Sigmoid colon (tissue), 7 donors: Measurements from ENCODE around the gene LCMT1. TPM values are rescaled to one million over a fixed set of nuclear protein-coding genes. Genes with fewer than 3 reads are reported as not detected.
"Not testable (repeated sequence)": the region's sequence is repeated elsewhere in the genome, so short reads cannot be mapped to it uniquely, and the experiment has no call there.

ENCODE experiments used
- DNase-seq: peaks from one replicate; pipeline ENCODE4 v3.0.0-alpha.2; 2019
- H3K27ac ChIP-seq, 4 donors: fragments of 200-600 bp; sonication (generic); one replicate each; pipeline ENCODE4 v1.5.1; 2016 to 2019; ENCODE audit warnings: mild to moderate bottlenecking in 1 of 4
- H3K27me3 ChIP-seq, 3 donors: fragments of 200-600 bp; sonication (generic); one replicate each; pipeline ENCODE4 v1.5.1; 2019; ENCODE audit warnings: mild to moderate bottlenecking in 1 of 3
- H3K36me3 ChIP-seq, 4 donors: fragments of 200-600 bp; sonication (generic); one replicate each; pipeline ENCODE4 v1.5.1; 2016 to 2019
- H3K4me1 ChIP-seq, 4 donors: fragments of 200-600 bp; sonication (generic); one replicate each; pipeline ENCODE4 v1.5.1; 2017 to 2019
- H3K4me3 ChIP-seq, 4 donors: fragments of 200-600 bp; sonication (generic); one replicate each; pipeline ENCODE4 v1.5.1; 2017 to 2019; ENCODE audit warnings: mild to moderate bottlenecking in 2 of 4, moderate library complexity in 1 of 4
- H3K9me3 ChIP-seq, 4 donors: fragments of 200-600 bp in 3 of 4; sonication (generic) in 3 of 4; one replicate each; pipeline versions ENCODE4 v1.5.1 to v1.6.1; 2013 to 2019
- EP300 ChIP-seq, 4 donors: sonication (generic); formaldehyde crosslinking; IDR thresholded peaks; one replicate each; pipeline ENCODE4 v1.6.1; 2017; ENCODE audit warnings: antibody characterized with exemption in 4 of 4
- POLR2A ChIP-seq, 2 donors: fragments of 450-650 bp; IDR thresholded peaks; one replicate each; pipeline ENCODE4 v1.6.1; 2016; ENCODE audit warnings: antibody characterized with exemption in 2 of 2, mild to moderate bottlenecking in 2 of 2, moderate library complexity in 2 of 2
- POLR2AphosphoS5 ChIP-seq, 4 donors: sonication (generic); formaldehyde crosslinking; IDR thresholded peaks; one replicate each; pipeline ENCODE4 v1.6.1; 2017; ENCODE audit warnings: antibody characterized with exemption in 4 of 4
- WGBS, 2 donors: extraction: QIAGEN DNeasy Blood & Tissue Kit; methylation state at CpG; one replicate each; pipeline ENCODE4 v1.1.7; 2013; 5-methylcytosine and 5-hydroxymethylcytosine counted together
- intact Hi-C: fragments of 100-400 bp; cut with DNase I; formaldehyde crosslinking; loops from one replicate; pipeline ENCODE4 v1.15.1; 2023
- polyA plus RNA-seq, 3 donors: library from polyadenylated mRNA; stranded (reverse); fragments of 200-250 nt; gene quantifications; one replicate each; pipeline ENCODE4 v1.2.3, GENCODE V29; 2013
- total RNA-seq, 4 donors: library from RNA; depleted of rRNA; stranded (reverse); fragments of >200 nt; gene quantifications; one replicate each; pipeline ENCODE4 v1.1.0, GENCODE V29; 2016
- TF ChIP-seq, protein P1 (sequence below), 4 experiments: fragments of 450-650 bp in 3 of 4; fragments of 200-600 bp in 1 of 4; IDR thresholded peaks; one replicate each; pipeline ENCODE4 v1.5.1; 2016 to 2019; ENCODE audit warnings: antibody characterized with exemption in 4 of 4, mild to moderate bottlenecking in 3 of 4, moderate library complexity in 2 of 4
- donor health status: healthy with polysubstance abuse.
- donor health status: Bipolar disorder and iron deficiency.
- donor health status: healthy.

The LCMT1 gene
- total and polyA plus RNA-seq, 7 donors: 27.0 to 61.5 (median 43.5) TPM

GRCh38 chr16:25121824-25122600 is 10.5 kb downstream of the LCMT1 start:
- no peaks in the 10 kb centered on the region for H3K9me3 ChIP-seq
- DNase-seq: no peak
- H3K4me3 ChIP-seq: no peak overlapping the region
- H3K36me3 ChIP-seq: peaks cover 0 to 10% (median 1%) of the 10 kb centered on the region in 4 donors
- H3K27ac ChIP-seq: no peak overlapping the region
- WGBS, 2 donors: 83 to 93% methylated on average over 6 of the region's 6 CpGs
- H3K27me3 ChIP-seq: no peaks in the 10 kb centered on the region
- TF ChIP-seq POLR2AphosphoS5 (IDR thresholded peaks at IDR 0.05): no peak
- no peak for TF ChIP-seq POLR2A (IDR thresholded peaks at IDR 0.05)
- TF ChIP-seq, protein P1, sequence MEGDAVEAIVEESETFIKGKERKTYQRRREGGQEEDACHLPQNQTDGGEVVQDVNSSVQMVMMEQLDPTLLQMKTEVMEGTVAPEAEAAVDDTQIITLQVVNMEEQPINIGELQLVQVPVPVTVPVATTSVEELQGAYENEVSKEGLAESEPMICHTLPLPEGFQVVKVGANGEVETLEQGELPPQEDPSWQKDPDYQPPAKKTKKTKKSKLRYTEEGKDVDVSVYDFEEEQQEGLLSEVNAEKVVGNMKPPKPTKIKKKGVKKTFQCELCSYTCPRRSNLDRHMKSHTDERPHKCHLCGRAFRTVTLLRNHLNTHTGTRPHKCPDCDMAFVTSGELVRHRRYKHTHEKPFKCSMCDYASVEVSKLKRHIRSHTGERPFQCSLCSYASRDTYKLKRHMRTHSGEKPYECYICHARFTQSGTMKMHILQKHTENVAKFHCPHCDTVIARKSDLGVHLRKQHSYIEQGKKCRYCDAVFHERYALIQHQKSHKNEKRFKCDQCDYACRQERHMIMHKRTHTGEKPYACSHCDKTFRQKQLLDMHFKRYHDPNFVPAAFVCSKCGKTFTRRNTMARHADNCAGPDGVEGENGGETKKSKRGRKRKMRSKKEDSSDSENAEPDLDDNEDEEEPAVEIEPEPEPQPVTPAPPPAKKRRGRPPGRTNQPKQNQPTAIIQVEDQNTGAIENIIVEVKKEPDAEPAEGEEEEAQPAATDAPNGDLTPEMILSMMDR (IDR thresholded peaks at IDR 0.05): no peak
- TF ChIP-seq EP300 (IDR thresholded peaks at IDR 0.05): no peak
- peaks cover 0 to 9% (median 1%) of the 10 kb centered on the region in 4 donors for H3K4me1 ChIP-seq
- intact Hi-C loops: no loop called here

GRCh38 chr16:25124503-25124902 is 13.0 kb downstream of the LCMT1 start:
- peaks cover 0 to 11% (median 7%) of the 10 kb centered on the region in 4 donors for H3K4me1 ChIP-seq
- DNase-seq: no peak
- H3K36me3 ChIP-seq: peaks cover 0 to 21% (median 0%) of the 10 kb centered on the region in 4 donors
- no peaks in the 10 kb centered on the region for H3K27me3 ChIP-seq
- 44 to 52% methylated on average over 3 of the region's 3 CpGs for WGBS, 2 donors
- H3K4me3 ChIP-seq: no peak overlapping the region
- no peak overlapping the region for H3K27ac ChIP-seq
- intact Hi-C loops: no loop called here
- H3K9me3 ChIP-seq: no peaks in the 10 kb centered on the region
- TF ChIP-seq, protein P1 (IDR thresholded peaks at IDR 0.05): no peak
- TF ChIP-seq POLR2A (IDR thresholded peaks at IDR 0.05) (no peak), POLR2AphosphoS5 (IDR thresholded peaks at IDR 0.05) (no peak), EP300 (IDR thresholded peaks at IDR 0.05) (no peak)

DNA sequence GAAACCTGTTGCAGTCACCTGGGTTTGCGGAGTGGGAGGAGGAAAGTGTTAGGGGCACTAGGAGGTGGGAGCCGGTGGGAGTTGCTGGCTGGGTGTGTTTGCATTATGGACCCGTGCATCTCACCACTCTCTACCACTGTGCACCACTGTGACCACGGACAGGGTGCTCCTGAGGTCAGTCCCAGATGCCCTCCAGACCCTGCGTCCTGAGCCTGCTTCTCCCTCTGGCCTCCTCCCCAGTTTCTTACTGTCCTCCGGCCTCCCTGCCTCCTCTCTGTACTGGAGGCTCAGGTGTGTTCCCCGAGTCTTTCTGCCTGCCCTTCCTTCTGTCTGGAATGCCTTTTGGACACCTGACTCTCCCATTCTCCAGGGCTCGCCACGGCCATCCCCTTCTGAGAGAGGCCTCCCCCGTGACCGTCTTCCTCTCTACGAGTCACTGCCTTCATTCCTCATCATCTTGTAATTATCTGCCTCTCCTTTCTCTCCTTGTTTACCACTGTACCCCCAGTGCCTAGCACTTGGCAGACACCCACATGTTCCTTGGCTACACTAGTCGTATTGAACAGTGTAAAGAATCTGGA is 14.6 kb downstream of the LCMT1 start:
- 75 to 81% methylated on average over 13 of the region's 13 CpGs for WGBS, 2 donors
- Histone ChIP-seq H3K4me1 (peaks cover 0 to 11% (median 7%) of the 10 kb centered on the region in 4 donors), H3K36me3 (peaks cover 0 to 37% (median 2%) of the 10 kb centered on the region in 4 donors)
- H3K9me3 ChIP-seq, H3K27me3 ChIP-seq, DNase-seq, H3K4me3 ChIP-seq, H3K27ac ChIP-seq: not testable (repeated sequence)
- intact Hi-C loops: loop anchor here (1.0 kb wide), 1 partner anchor 72 kb away; no protein-coding TSS in a partner anchor

DNA sequence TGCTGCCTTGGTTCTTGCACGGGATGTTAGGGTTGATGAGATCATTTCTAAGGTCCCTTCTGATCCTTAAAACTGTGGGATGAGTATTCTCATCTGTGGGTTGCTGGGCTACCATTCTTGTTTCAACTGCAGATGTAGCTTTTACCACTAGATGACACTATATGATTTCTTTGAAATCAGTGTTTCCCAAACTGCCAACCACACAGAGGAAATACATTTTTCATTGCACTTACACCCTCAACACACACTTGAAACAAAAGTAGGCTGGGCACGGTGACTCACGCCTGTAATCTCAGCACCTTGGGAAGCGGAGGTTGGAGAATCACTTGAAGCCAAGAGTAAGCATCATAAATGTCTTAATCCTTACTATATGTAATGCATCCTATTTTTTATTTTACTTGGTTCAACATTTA is 15.3 kb downstream of the LCMT1 start:
- Histone ChIP-seq H3K36me3 (peaks cover 0 to 44% (median 2%) of the 10 kb centered on the region in 4 donors), H3K4me1 (peaks cover 0 to 11% (median 7%) of the 10 kb centered on the region in 4 donors), H3K27me3 (no peaks in the 10 kb centered on the region), H3K27ac (peak overlapping the region in 1 of 4 donors; percentile 10), H3K4me3 (no peak overlapping the region), H3K9me3 (no peaks in the 10 kb centered on the region)
- intact Hi-C loops: loop anchor here (1.0 kb wide), 1 partner anchor 73 kb away; no protein-coding TSS in a partner anchor
- WGBS, 2 donors: 13 to 30% methylated on average over 4 of the region's 4 CpGs
- DNase-seq: no peak
- TF ChIP-seq EP300 (IDR thresholded peaks at IDR 0.05) (no peak), POLR2A (IDR thresholded peaks at IDR 0.05) (no peak), POLR2AphosphoS5 (IDR thresholded peaks at IDR 0.05) (no peak)
- TF ChIP-seq, protein P1 (IDR thresholded peaks at IDR 0.05): peak in 3 of 4 experiments; percentile 41 to 56 (median 52)

GRCh38 chr16:25132751-25133150 is 21.2 kb downstream of the LCMT1 start:
- 97% methylated on average over 5 of the region's 5 CpGs for WGBS, 2 donors
- intact Hi-C loops, H3K4me1 ChIP-seq, H3K27me3 ChIP-seq, H3K27ac ChIP-seq, H3K4me3 ChIP-seq, DNase-seq, H3K9me3 ChIP-seq: not testable (repeated sequence)
- H3K36me3 ChIP-seq: peaks cover 6 to 98% (median 9%) of the 10 kb centered on the region in 4 donors
